Measurements from ENCODE around the gene PTPRG. TPM values are rescaled to one million over a fixed set of nuclear protein-coding genes. Genes with fewer than 3 reads are reported as not detected.

PTPRG gene
- total RNA-seq, 1 donor from 2014 or later, result 124 TPM

- no peak for DNase-seq (ENCODE audit: low spot score)
Measured at GRCh38 chr3:61946570-61947324, 385.4 kb downstream of the PTPRG start.

GRCh38 chr3:61947456-61947855, 386.1 kb downstream of the PTPRG start:
- DNase-seq (ENCODE audit: low spot score), result no peak

GRCh38 chr3:61948699-61949305, 387.4 kb downstream of the PTPRG start:
- DNase-seq (ENCODE audit: low spot score), result no peak

- no peak for DNase-seq (ENCODE audit: low spot score)
Measured at GRCh38 chr3:61954097-61954540, 392.7 kb downstream of the PTPRG start.

- no peak for DNase-seq (ENCODE audit: low spot score)
Measured at GRCh38 chr3:61955483-61955882, 394.1 kb downstream of the PTPRG start.

GRCh38 chr3:61956236-61956635, 394.9 kb downstream of the PTPRG start:
- DNase-seq (ENCODE audit: low spot score), result no peak

- no peak for DNase-seq (ENCODE audit: low spot score)
Measured at GRCh38 chr3:61957259-61957658, 395.9 kb downstream of the PTPRG start.

- no peak for DNase-seq (ENCODE audit: low spot score)
Measured at GRCh38 chr3:61960976-61961375, 399.6 kb downstream of the PTPRG start.

- no peak for DNase-seq (ENCODE audit: low spot score)
Measured at GRCh38 chr3:61961900-61962299, 400.5 kb downstream of the PTPRG start.

GRCh38 chr3:61964566-61964965, 403.2 kb downstream of the PTPRG start:
- DNase-seq (ENCODE audit: low spot score), result no peak

GRCh38 chr3:61965770-61966131, 404.4 kb downstream of the PTPRG start:
- DNase-seq (ENCODE audit: low spot score), result no peak

- no peak for DNase-seq (ENCODE audit: low spot score)
Measured at GRCh38 chr3:61966200-61966599, 404.8 kb downstream of the PTPRG start.

GRCh38 chr3:61967019-61967418, 405.6 kb downstream of the PTPRG start:
- no peak for DNase-seq (ENCODE audit: low spot score)

GRCh38 chr3:61967937-61968336, 406.6 kb downstream of the PTPRG start:
- DNase-seq (ENCODE audit: low spot score), result no peak

GRCh38 chr3:61974662-61975061, 413.3 kb downstream of the PTPRG start:
- no peak for DNase-seq (ENCODE audit: low spot score)

GRCh38 chr3:61975199-61975598, 413.8 kb downstream of the PTPRG start:
- DNase-seq (ENCODE audit: low spot score), result no peak

- DNase-seq (ENCODE audit: low spot score), result no peak
Measured at GRCh38 chr3:61975936-61976335, 414.6 kb downstream of the PTPRG start.

GRCh38 chr3:61978460-61979419, 417.4 kb downstream of the PTPRG start:
- DNase-seq (ENCODE audit: low spot score), result no peak

GRCh38 chr3:61979638-61980037, 418.3 kb downstream of the PTPRG start:
- no peak for DNase-seq (ENCODE audit: low spot score)

GRCh38 chr3:61980041-61980440, 418.7 kb downstream of the PTPRG start:
- DNase-seq (ENCODE audit: low spot score), result no peak

- no peak for DNase-seq (ENCODE audit: low spot score)
Measured at GRCh38 chr3:61981060-61981459, 419.7 kb downstream of the PTPRG start.

- DNase-seq (ENCODE audit: low spot score), result no peak
Measured at GRCh38 chr3:61983479-61983878, 422.1 kb downstream of the PTPRG start.
